GM12864 (cell line): Measurements from ENCODE around the gene SLCO4C1.

ENCODE experiments used
- DNase-seq: peaks from one replicate; pipeline ENCODE4 v3.0.0-alpha.2; 2011; ENCODE audit warnings: low read depth
- H3K4me3 ChIP-seq: 2 replicates; pipeline ENCODE4 v1.5.1; 2011; ENCODE audit warnings: mild to moderate bottlenecking, low read depth, low read length, control low read depth
- CTCF ChIP-seq: IDR thresholded peaks from 2 replicates; pipeline ENCODE4 v1.5.1; 2011; ENCODE audit warnings: low read depth, mild to moderate bottlenecking, moderate library complexity, low read length, control low read depth, inconsistent platforms; ENCODE audit errors: missing control alignments

The SLCO4C1 gene

DNA sequence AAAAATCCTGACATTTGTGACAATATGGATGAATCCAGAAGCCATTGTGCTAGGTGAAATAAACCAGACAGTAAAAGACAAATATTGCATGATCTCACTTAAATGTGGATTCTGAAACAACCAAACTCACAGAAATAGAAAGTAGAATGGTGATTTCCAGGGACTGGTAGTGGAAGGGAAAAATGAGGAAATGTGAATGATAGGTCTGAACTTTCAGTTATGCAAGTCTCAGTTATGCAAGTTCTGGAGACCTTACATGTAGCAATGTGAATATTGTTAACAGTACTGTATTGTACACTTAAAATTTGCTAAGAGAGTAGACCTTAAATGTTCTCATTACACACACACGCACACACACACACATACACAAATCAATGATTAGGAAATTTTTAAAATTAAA lies 84.9 kb downstream of the SLCO4C1 start:
- DNase-seq: no peak
- no peak overlapping the region for H3K4me3 ChIP-seq
- TF ChIP-seq CTCF: no peak

GRCh38 chr5:102200861-102201260 lies 95.2 kb downstream of the SLCO4C1 start:
- no peak overlapping the region for H3K4me3 ChIP-seq
- no peak for TF ChIP-seq CTCF
- no peak for DNase-seq

- TF ChIP-seq CTCF: no peak
- DNase-seq: no peak
- H3K4me3 ChIP-seq: no peak overlapping the region
Observed at GRCh38 chr5:102196481-102196880, 99.6 kb downstream of the SLCO4C1 start.
